K562 (cell line): ENCODE results near the gene GLB1L.

Source experiments
- ARID3A ChIP-seq: IDR thresholded peaks from 2 replicates; pipeline ENCODE4 v1.6.1; 2012; ENCODE audit warnings: low read depth, low read length, improper control_type of control experiment, borderline replicate concordance
- CBX5 ChIP-seq: IDR thresholded peaks from 2 replicates; pipeline ENCODE4 v1.6.1; 2014; ENCODE audit warnings: low read depth, borderline replicate concordance
- CTCF ChIP-seq, 3 experiments: IDR thresholded peaks in 2 of 3; conservative IDR thresholded peaks in 1 of 3; 2 replicates each; pipeline ENCODE4 v1.5.1; 2011 to 2012; ENCODE audit warnings: low read length in 3 of 3, mild to moderate bottlenecking in 3 of 3, control low read depth in 2 of 3, improper control_type of control experiment in 1 of 3, inconsistent platforms in 1 of 3, low read depth in 1 of 3, mixed read lengths in 1 of 3, moderate library complexity in 1 of 3; ENCODE audit not compliant: insufficient read depth in 2 of 3
- NONO ChIP-seq, 2 experiments: fragments of 200-400 bp in 1 of 2; fragments of 450-650 bp in 1 of 2; formaldehyde crosslinking in 1 of 2; IDR thresholded peaks; 2 replicates each; pipeline ENCODE4 v1.6.1; 2017; ENCODE audit warnings: low read depth in 2 of 2, mild to moderate bottlenecking in 2 of 2, moderate library complexity in 2 of 2, low read length in 1 of 2
- NR3C1 ChIP-seq: sonication (generic); formaldehyde crosslinking; IDR thresholded peaks from 2 replicates; pipeline ENCODE4 v1.8.1; 2022; ENCODE audit warnings: missing genetic modification reagents
- RNF219 ChIP-seq: fragments of 250-450 bp; sonication (Bioruptor Pico); IDR thresholded peaks from 2 replicates; pipeline ENCODE4 v1.5.0; 2022; ENCODE audit warnings: mild to moderate bottlenecking
- ZNF274 ChIP-seq: IDR thresholded peaks from 2 replicates; pipeline ENCODE4 v1.6.1; 2011; ENCODE audit warnings: low read depth, mild to moderate bottlenecking, low read length, moderate library complexity, borderline replicate concordance
- ZNF75A ChIP-seq: fragments of 450-650 bp; formaldehyde crosslinking; IDR thresholded peaks from 2 replicates; pipeline ENCODE4 v1.4.0; 2020; ENCODE audit warnings: mild to moderate bottlenecking

GRCh38 chr2:219268294-219268693, 23.1 kb upstream of the GLB1L start:
- TF ChIP-seq ZNF274, result no peak
- TF ChIP-seq CBX5, result no peak
- no peak for TF ChIP-seq CTCF (IDR thresholded peaks at IDR 0.05 in 2 of 3, conservative IDR thresholded peaks at IDR 0.05 in 1 of 3; ENCODE audit: insufficient read depth in 2 of 3, low read depth in 1 of 3, low read length in 3 of 3)
- no peak for TF ChIP-seq ARID3A
- TF ChIP-seq RNF219, result no peak
- no peak for TF ChIP-seq NONO (IDR thresholded peaks at IDR 0.05; ENCODE audit: low read depth in 2 of 2, low read length in 1 of 2)
- no peak for TF ChIP-seq ZNF75A (CRISPR knock-in tag)
- TF ChIP-seq NR3C1 (CRISPR knock-in tag), result no peak
